ENCODE measurements around the gene CCDC102A. TPM values are rescaled to one million over a fixed set of nuclear protein-coding genes. Genes with fewer than 3 reads are reported as not detected.

The CCDC102A gene
- total RNA-seq, 1 experiment from 2014 or later = 4.5 TPM

DNA sequence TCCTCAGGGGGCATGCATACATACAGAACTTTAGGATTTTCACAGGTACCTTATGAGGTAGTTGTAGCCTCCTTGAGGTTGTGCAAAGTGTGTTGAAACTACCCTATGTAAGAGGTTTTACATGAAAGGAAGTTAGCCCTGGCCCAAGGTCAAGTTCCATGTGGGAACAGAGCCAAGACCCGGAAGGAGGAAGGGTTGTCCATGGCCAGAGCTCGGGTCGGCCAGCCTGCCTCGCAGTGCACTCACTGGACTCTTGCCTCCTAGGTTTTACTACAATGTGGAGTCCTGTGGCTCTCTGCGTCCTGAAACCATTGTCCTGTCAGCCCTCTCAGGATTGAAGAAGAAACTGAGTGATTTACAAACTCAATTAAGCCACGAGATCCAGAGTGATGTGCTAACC, 65.7 kb downstream of the CCDC102A start:
- no TSS peak for BruUV-seq (replicated peaks)
- peaks cover 0 to 2% of the 10 kb centered on the region in 2 experiments; a peak in 2 of 4 replicates for H3K4me1 ChIP-seq (ENCODE audit: control insufficient read depth in 1 of 2, insufficient read depth in 2 of 2, low read length in 2 of 2)

More for the DNA sequence above, 65.7 kb downstream of the CCDC102A start:
- Histone ChIP-seq H3K27me3 (ENCODE audit: insufficient read depth, low read length) (no peaks in the 10 kb centered on the region), H3K4me2 (ENCODE audit: low read length) (no peak overlapping the region), H3K79me2 (ENCODE audit: insufficient read depth, low read length) (peaks cover 8% of the 10 kb centered on the region; the same call in 1 of the 2 replicates), H3K9ac (ENCODE audit: low read length) (no peak overlapping the region), H3K36me3 (ENCODE audit: control insufficient read depth in 1 of 2, insufficient read depth in 2 of 2, low read length in 2 of 2) (peaks cover 47 to 62% of the 10 kb centered on the region in 2 experiments; a peak in 3 of 4 replicates), H2AFZ (ENCODE audit: low read depth, low read length, poor library complexity, severe bottlenecking) (no peak overlapping the region), H4K20me1 (ENCODE audit: insufficient read depth) (no peaks in the 10 kb centered on the region), H3K9me2 (ENCODE audit: insufficient read depth) (no peaks in the 10 kb centered on the region), H3K9me3 (ENCODE audit: control insufficient read depth in 1 of 2, insufficient read depth in 1 of 2, low read depth in 1 of 2, low read length in 2 of 2) (no peaks in the 10 kb centered on the region), H3K4me3 (replicated peaks in 1 of 2; ENCODE audit: low read depth in 1 of 2, low read length in 2 of 2) (no peak overlapping the region), H3K27ac (ENCODE audit: low read depth, low read length) (no peak overlapping the region)
- no peak for DNase-seq (ENCODE audit: low read depth, low spot score)
- TF ChIP-seq, protein P1, sequence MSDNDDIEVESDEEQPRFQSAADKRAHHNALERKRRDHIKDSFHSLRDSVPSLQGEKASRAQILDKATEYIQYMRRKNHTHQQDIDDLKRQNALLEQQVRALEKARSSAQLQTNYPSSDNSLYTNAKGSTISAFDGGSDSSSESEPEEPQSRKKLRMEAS (IDR thresholded peaks at IDR 0.05) = no peak
- TF ChIP-seq ZFX (IDR thresholded peaks at IDR 0.05) (no peak), YY1 (IDR thresholded peaks at IDR 0.05; ENCODE audit: extremely low read depth, insufficient replicate concordance, low read depth, low read length) (no peak), EZH2 (IDR thresholded peaks at IDR 0.05) (no peak), ELF1 (IDR thresholded peaks at IDR 0.05; ENCODE audit: borderline replicate concordance, low read depth) (no peak), TCF7L2 (IDR thresholded peaks at IDR 0.05; ENCODE audit: borderline replicate concordance, extremely low read depth, insufficient read depth, insufficient read length) (no peak), EZH2phosphoT487 (IDR thresholded peaks at IDR 0.05; ENCODE audit: borderline replicate concordance) (no peak), SP1 (IDR thresholded peaks at IDR 0.05; ENCODE audit: low read depth) (no peak), FOSL1 (IDR thresholded peaks at IDR 0.05; ENCODE audit: low read depth) (no peak), POLR2A (IDR thresholded peaks at IDR 0.05; ENCODE audit: borderline replicate concordance, extremely low read depth, insufficient read depth, insufficient read length) (no peak), RAD21 (IDR thresholded peaks at IDR 0.05; ENCODE audit: low read depth) (no peak), JUND (IDR thresholded peaks at IDR 0.05) (no peak)
- TF ChIP-seq, protein P2, sequence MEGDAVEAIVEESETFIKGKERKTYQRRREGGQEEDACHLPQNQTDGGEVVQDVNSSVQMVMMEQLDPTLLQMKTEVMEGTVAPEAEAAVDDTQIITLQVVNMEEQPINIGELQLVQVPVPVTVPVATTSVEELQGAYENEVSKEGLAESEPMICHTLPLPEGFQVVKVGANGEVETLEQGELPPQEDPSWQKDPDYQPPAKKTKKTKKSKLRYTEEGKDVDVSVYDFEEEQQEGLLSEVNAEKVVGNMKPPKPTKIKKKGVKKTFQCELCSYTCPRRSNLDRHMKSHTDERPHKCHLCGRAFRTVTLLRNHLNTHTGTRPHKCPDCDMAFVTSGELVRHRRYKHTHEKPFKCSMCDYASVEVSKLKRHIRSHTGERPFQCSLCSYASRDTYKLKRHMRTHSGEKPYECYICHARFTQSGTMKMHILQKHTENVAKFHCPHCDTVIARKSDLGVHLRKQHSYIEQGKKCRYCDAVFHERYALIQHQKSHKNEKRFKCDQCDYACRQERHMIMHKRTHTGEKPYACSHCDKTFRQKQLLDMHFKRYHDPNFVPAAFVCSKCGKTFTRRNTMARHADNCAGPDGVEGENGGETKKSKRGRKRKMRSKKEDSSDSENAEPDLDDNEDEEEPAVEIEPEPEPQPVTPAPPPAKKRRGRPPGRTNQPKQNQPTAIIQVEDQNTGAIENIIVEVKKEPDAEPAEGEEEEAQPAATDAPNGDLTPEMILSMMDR (IDR thresholded peaks at IDR 0.05 in 2 of 3, conservative IDR thresholded peaks at IDR 0.05 in 1 of 3; ENCODE audit: borderline replicate concordance in 1 of 3, insufficient read depth in 1 of 3, low read depth in 2 of 3, low read length in 2 of 3) = no peak
- TF ChIP-seq, protein P3, sequence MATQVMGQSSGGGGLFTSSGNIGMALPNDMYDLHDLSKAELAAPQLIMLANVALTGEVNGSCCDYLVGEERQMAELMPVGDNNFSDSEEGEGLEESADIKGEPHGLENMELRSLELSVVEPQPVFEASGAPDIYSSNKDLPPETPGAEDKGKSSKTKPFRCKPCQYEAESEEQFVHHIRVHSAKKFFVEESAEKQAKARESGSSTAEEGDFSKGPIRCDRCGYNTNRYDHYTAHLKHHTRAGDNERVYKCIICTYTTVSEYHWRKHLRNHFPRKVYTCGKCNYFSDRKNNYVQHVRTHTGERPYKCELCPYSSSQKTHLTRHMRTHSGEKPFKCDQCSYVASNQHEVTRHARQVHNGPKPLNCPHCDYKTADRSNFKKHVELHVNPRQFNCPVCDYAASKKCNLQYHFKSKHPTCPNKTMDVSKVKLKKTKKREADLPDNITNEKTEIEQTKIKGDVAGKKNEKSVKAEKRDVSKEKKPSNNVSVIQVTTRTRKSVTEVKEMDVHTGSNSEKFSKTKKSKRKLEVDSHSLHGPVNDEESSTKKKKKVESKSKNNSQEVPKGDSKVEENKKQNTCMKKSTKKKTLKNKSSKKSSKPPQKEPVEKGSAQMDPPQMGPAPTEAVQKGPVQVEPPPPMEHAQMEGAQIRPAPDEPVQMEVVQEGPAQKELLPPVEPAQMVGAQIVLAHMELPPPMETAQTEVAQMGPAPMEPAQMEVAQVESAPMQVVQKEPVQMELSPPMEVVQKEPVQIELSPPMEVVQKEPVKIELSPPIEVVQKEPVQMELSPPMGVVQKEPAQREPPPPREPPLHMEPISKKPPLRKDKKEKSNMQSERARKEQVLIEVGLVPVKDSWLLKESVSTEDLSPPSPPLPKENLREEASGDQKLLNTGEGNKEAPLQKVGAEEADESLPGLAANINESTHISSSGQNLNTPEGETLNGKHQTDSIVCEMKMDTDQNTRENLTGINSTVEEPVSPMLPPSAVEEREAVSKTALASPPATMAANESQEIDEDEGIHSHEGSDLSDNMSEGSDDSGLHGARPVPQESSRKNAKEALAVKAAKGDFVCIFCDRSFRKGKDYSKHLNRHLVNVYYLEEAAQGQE (IDR thresholded peaks at IDR 0.05; ENCODE audit: low read depth) = no peak
- ChIA-PET POLR2A (interaction anchor here (0.6 kb wide), 1 partner anchor 25 kb away, joined by 4 read pairs; no protein-coding TSS in a partner anchor), RAD21 (ENCODE audit: low non-redundant PET in 1 of 2, low total read pairs in 2 of 2, uncharacterized antibody in 2 of 2, unreplicated experiment in 2 of 2) (no interaction called here), CTCF (no interaction called here)
- intact Hi-C loops (cut with micrococcal nuclease) = no loop called here
- ATAC-seq = no peak

All from HCT116 (cell line).